ENCODE data around the gene SORD. TPM values are rescaled to one million over a fixed set of nuclear protein-coding genes. Genes with fewer than 3 reads are reported as not detected.
"Not testable (repeated sequence)": the region's sequence is repeated elsewhere in the genome, so short reads cannot be mapped to it uniquely, and the experiment has no call there.

The SORD gene
- total and polyA plus RNA-seq, 2 donors (not counting 3 experiments of a cell fraction or from before 2014, with no cell fraction given), result 16.6 to 31.8 TPM

DNA sequence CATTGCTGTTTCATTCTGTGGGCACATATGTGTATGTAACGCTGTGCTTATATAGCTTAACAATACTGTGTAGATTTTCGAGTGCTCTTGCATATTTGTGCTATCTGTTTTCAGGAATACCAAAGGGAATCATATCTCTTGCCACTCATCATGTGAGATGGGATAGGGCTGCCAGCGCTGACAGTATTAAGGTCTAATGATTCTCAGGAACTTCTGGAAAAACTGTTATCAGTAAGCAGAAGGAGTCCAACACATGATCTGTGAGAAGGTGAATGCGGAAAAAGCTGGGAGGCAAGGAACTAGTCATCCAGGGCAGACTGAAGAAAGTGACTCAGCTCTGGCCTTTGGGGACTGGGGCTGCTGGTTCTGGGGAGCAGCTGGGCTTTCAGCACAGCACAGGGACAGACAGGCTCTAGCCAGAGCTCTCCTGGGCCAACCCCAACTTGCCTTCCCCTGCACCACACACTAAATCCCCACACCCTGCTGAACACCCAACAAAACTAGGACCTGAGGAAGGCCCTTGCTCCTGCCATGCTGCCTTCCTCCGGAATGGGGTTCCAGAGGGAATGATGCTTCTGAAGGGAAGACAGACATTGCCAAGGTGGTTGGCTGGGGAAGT lies 56.7 kb downstream of the SORD start:
- POLR2A ChIA-PET, result not testable (repeated sequence)
- peaks cover 9 to 11% of the 10 kb centered on the region in 2 experiments for H3K27me3 ChIP-seq (ENCODE audit: control insufficient read depth in 2 of 2, insufficient read depth in 2 of 2, low read length in 2 of 2)

GRCh38 chr15:45080593-45080992 lies 57.6 kb downstream of the SORD start:
- intact Hi-C loops (cut with micrococcal nuclease); H4K20me1 ChIP-seq (replicated peaks; ENCODE audit: control insufficient read depth, extremely low read depth, insufficient read depth, low read length); H3K36me3 ChIP-seq (ENCODE audit: control insufficient read depth in 2 of 2, extremely low read depth in 1 of 2, insufficient read depth in 2 of 2, low read length in 2 of 2); H3K9me1 ChIP-seq (replicated peaks; ENCODE audit: control insufficient read depth, extremely low read depth, insufficient read depth, low read length); H3K4me3 ChIP-seq (replicated peaks in 1 of 3; ENCODE audit: insufficient read depth in 1 of 3, low read depth in 1 of 3, low read length in 3 of 3); POLR2A ChIA-PET; BruUV-seq (replicated peaks); H3K79me2 ChIP-seq (ENCODE audit: control insufficient read depth, insufficient read depth, low read length); DNase-seq (ENCODE audit: low read depth, low spot score); FAIRE-seq; dilution Hi-C loops (cut with MboI; ENCODE audit: extremely low pct_ligation_motif_present, low sequenced_read_pairs); H3K9me3 ChIP-seq (replicated peaks; ENCODE audit: control insufficient read depth, insufficient read depth, low read length); H3K4me2 ChIP-seq (ENCODE audit: insufficient read depth, low read length); H3K4me1 ChIP-seq (ENCODE audit: control insufficient read depth, extremely low read depth, insufficient read depth, low read length); H3K27ac ChIP-seq (ENCODE audit: insufficient read depth, low read depth, low read length); H3K9ac ChIP-seq (replicated peaks; ENCODE audit: extremely low read depth, insufficient read depth, low read length); H2AFZ ChIP-seq (ENCODE audit: low read depth, low read length): not testable (repeated sequence)
- H3K27me3 ChIP-seq (ENCODE audit: control insufficient read depth in 2 of 2, insufficient read depth in 2 of 2, low read length in 2 of 2), result peaks cover 13 to 14% of the 10 kb centered on the region in 2 experiments
- CTCF ChIA-PET, result interaction anchor here (0.6 to 1.7 kb wide), 2 partner anchors 37 to 715 kb away, joined by 3 to 7 read pairs; no protein-coding TSS in a partner anchor

More for the DNA sequence above, 56.7 kb downstream of the SORD start:
- DNase-seq (ENCODE audit: low read depth, low spot score); H4K20me1 ChIP-seq (replicated peaks; ENCODE audit: control insufficient read depth, extremely low read depth, insufficient read depth, low read length); BruUV-seq (replicated peaks); H3K9ac ChIP-seq (replicated peaks; ENCODE audit: extremely low read depth, insufficient read depth, low read length); H3K9me1 ChIP-seq (replicated peaks; ENCODE audit: control insufficient read depth, extremely low read depth, insufficient read depth, low read length); dilution Hi-C loops (cut with MboI; ENCODE audit: extremely low pct_ligation_motif_present, low sequenced_read_pairs); H3K27ac ChIP-seq (ENCODE audit: insufficient read depth, low read depth, low read length); H3K4me2 ChIP-seq (ENCODE audit: insufficient read depth, low read length); H2AFZ ChIP-seq (ENCODE audit: low read depth, low read length); CTCF ChIA-PET; H3K4me1 ChIP-seq (ENCODE audit: control insufficient read depth, extremely low read depth, insufficient read depth, low read length); H3K36me3 ChIP-seq (ENCODE audit: control insufficient read depth in 2 of 2, extremely low read depth in 1 of 2, insufficient read depth in 2 of 2, low read length in 2 of 2); H3K4me3 ChIP-seq (replicated peaks in 1 of 3; ENCODE audit: insufficient read depth in 1 of 3, low read depth in 1 of 3, low read length in 3 of 3); intact Hi-C loops (cut with micrococcal nuclease); FAIRE-seq; H3K9me3 ChIP-seq (replicated peaks; ENCODE audit: control insufficient read depth, insufficient read depth, low read length); H3K79me2 ChIP-seq (ENCODE audit: control insufficient read depth, insufficient read depth, low read length): not testable (repeated sequence)

- dilution Hi-C loops (cut with MboI; ENCODE audit: extremely low pct_ligation_motif_present, low sequenced_read_pairs); H3K79me2 ChIP-seq (ENCODE audit: control insufficient read depth, insufficient read depth, low read length); CTCF ChIA-PET; H3K36me3 ChIP-seq (ENCODE audit: control insufficient read depth in 2 of 2, extremely low read depth in 1 of 2, insufficient read depth in 2 of 2, low read length in 2 of 2); BruUV-seq (replicated peaks); H3K9me1 ChIP-seq (replicated peaks; ENCODE audit: control insufficient read depth, extremely low read depth, insufficient read depth, low read length); H3K9ac ChIP-seq (replicated peaks; ENCODE audit: extremely low read depth, insufficient read depth, low read length); intact Hi-C loops (cut with micrococcal nuclease); H3K9me3 ChIP-seq (replicated peaks; ENCODE audit: control insufficient read depth, insufficient read depth, low read length); H3K4me1 ChIP-seq (ENCODE audit: control insufficient read depth, extremely low read depth, insufficient read depth, low read length); H4K20me1 ChIP-seq (replicated peaks; ENCODE audit: control insufficient read depth, extremely low read depth, insufficient read depth, low read length); POLR2A ChIA-PET; H3K4me3 ChIP-seq (replicated peaks in 1 of 3; ENCODE audit: insufficient read depth in 1 of 3, low read depth in 1 of 3, low read length in 3 of 3); H3K27ac ChIP-seq (ENCODE audit: insufficient read depth, low read depth, low read length); H3K4me2 ChIP-seq (ENCODE audit: insufficient read depth, low read length); DNase-seq (ENCODE audit: low read depth, low spot score); H2AFZ ChIP-seq (ENCODE audit: low read depth, low read length); FAIRE-seq: not testable (repeated sequence)
- peaks cover 19 to 20% of the 10 kb centered on the region in 2 experiments for H3K27me3 ChIP-seq (ENCODE audit: control insufficient read depth in 2 of 2, insufficient read depth in 2 of 2, low read length in 2 of 2)
Measured at GRCh38 chr15:45082412-45082811, 59.4 kb downstream of the SORD start.

Data from endothelial cell of umbilical vein (primary cell).